G401.6 (cell line): ENCODE data around the gene GALNT11.
"Not testable (repeated sequence)": the region's sequence is repeated elsewhere in the genome, so short reads cannot be mapped to it uniquely, and the experiment has no call there.

ENCODE experiments used
- FAIRE-seq: peaks from 2 replicates; lab custom pipeline; 2012; peaks lifted over from hg19 to GRCh38; lab: Jason Lieb, UNC

GALNT11 gene

GRCh38 chr7:152025077-152025936, at the start of gene GALNT11:
TSS of gene GALNT11 (plus strand) at chr7:152025674. CDS start at chr7:152094228, 68,554 bp downstream.
- FAIRE-seq, result no peak

GRCh38 chr7:151978616-151979015, 46.9 kb upstream of the GALNT11 start:
- FAIRE-seq, result no peak

- FAIRE-seq, result no peak
Measured at GRCh38 chr7:151981223-151981622, 44.3 kb upstream of the GALNT11 start.

- no peak for FAIRE-seq
Measured at GRCh38 chr7:151982806-151983205, 42.7 kb upstream of the GALNT11 start.

- no peak for FAIRE-seq
Measured at GRCh38 chr7:151984612-151985011, 40.9 kb upstream of the GALNT11 start.

GRCh38 chr7:151987748-151988529, 37.5 kb upstream of the GALNT11 start:
- FAIRE-seq, result no peak

- no peak for FAIRE-seq
Measured at GRCh38 chr7:151992375-151992774, 33.1 kb upstream of the GALNT11 start.

GRCh38 chr7:151993977-151994676, 31.3 kb upstream of the GALNT11 start:
- no peak for FAIRE-seq

GRCh38 chr7:151999424-152000090, 25.9 kb upstream of the GALNT11 start:
- FAIRE-seq, result no peak

- no peak for FAIRE-seq
Measured at GRCh38 chr7:152000191-152000590, 25.3 kb upstream of the GALNT11 start.

GRCh38 chr7:152006336-152006735, 19.1 kb upstream of the GALNT11 start:
- FAIRE-seq, result no peak

GRCh38 chr7:152011860-152012259, 13.6 kb upstream of the GALNT11 start:
- no peak for FAIRE-seq

GRCh38 chr7:152013230-152013629, 12.2 kb upstream of the GALNT11 start:
- no peak for FAIRE-seq

- FAIRE-seq, result no peak
Measured at GRCh38 chr7:152013974-152014373, 11.5 kb upstream of the GALNT11 start.

GRCh38 chr7:152014722-152015121, 10.8 kb upstream of the GALNT11 start:
- no peak for FAIRE-seq

GRCh38 chr7:152015600-152015999, 9.9 kb upstream of the GALNT11 start:
- FAIRE-seq, result no peak

- no peak for FAIRE-seq
Measured at GRCh38 chr7:152016947-152017346, 8.5 kb upstream of the GALNT11 start.

- FAIRE-seq, result not testable (repeated sequence)
Measured at GRCh38 chr7:152017683-152018082, 7.8 kb upstream of the GALNT11 start.

GRCh38 chr7:152021740-152022139, 3.7 kb upstream of the GALNT11 start:
- FAIRE-seq, result not testable (repeated sequence)

GRCh38 chr7:152025937-152026890, 740 bp downstream of the GALNT11 start:
- no peak for FAIRE-seq
